ENCODE results near the gene OSGEPL1. TPM values are rescaled to one million over a fixed set of nuclear protein-coding genes. Genes with fewer than 3 reads are reported as not detected.

OSGEPL1 gene
- total and polyA plus RNA-seq, 2 of the 4 experiments (the other 2 are of a cell fraction), result 5.0 to 6.8 TPM

- no peaks in the 10 kb centered on the region for H3K9me1 ChIP-seq (ENCODE audit: insufficient read depth, low read length)
- no peak overlapping the region for H2BK15ac ChIP-seq (ENCODE audit: low read depth, low read length)
- H3K23ac ChIP-seq (ENCODE audit: low read depth, low read length), result no peak overlapping the region
- ATAC-seq (ENCODE audit: low read depth) (no peak), DNase-seq (no peak)
- no peak overlapping the region for H4K5ac ChIP-seq (ENCODE audit: low read depth, low read length)
- H4K8ac ChIP-seq (ENCODE audit: low read depth in 2 of 2, low read length in 2 of 2), result no peak overlapping the region
- H3K4me1 ChIP-seq (ENCODE audit: control insufficient read depth, insufficient read depth, low read length), result no peaks in the 10 kb centered on the region
- H4K91ac ChIP-seq (ENCODE audit: insufficient read depth, low read depth, low read length), result no peak overlapping the region
- H2BK5ac ChIP-seq (ENCODE audit: low read depth, low read length, poor library complexity, severe bottlenecking), result no peak overlapping the region
- no peak overlapping the region for H2BK120ac ChIP-seq (ENCODE audit: low read depth, low read length)
- in situ Hi-C loops (cut with MboI; ENCODE audit: low sequenced_read_pairs), result no loop called here
- no peak overlapping the region for H2AFZ ChIP-seq (replicated peaks; ENCODE audit: low read length, poor library complexity)
- H2AK5ac ChIP-seq (ENCODE audit: low read depth, low read length), result no peak overlapping the region
- ChIA-PET POLR2A (ENCODE audit: unreplicated experiment) (no interaction called here), CTCF (no interaction called here)
- no CpG with 5 or more reads among the region's 5 CpGs for WGBS, 2 experiments (ENCODE audit: extremely low coverage in 2 of 2, insufficient read length in 1 of 2)
- H3K36me3 ChIP-seq (ENCODE audit: control insufficient read depth, insufficient read depth, low read length), result peaks cover 3% of the 10 kb centered on the region; the same call in 1 of the 2 replicates
- H2AK9ac ChIP-seq (replicated peaks; ENCODE audit: low read depth, low read length, poor library complexity), result no peak overlapping the region
- intact Hi-C loops (cut with micrococcal nuclease), result no loop called here
- no peaks in the 10 kb centered on the region for H3K9me3 ChIP-seq (ENCODE audit: control insufficient read depth, insufficient read depth, low read length)
- no peak overlapping the region for H3K18ac ChIP-seq (ENCODE audit: low read depth, low read length)
- H3K4ac ChIP-seq (ENCODE audit: low read depth, low read length), result no peak overlapping the region
- no peaks in the 10 kb centered on the region for H3K27me3 ChIP-seq (ENCODE audit: control insufficient read depth, insufficient read depth, low read length)
- H4K20me1 ChIP-seq (ENCODE audit: insufficient read depth, low read length), result no peaks in the 10 kb centered on the region
- H3K56ac ChIP-seq (ENCODE audit: extremely low read depth, insufficient read depth, low read length), result no peak overlapping the region
- no peak overlapping the region for H3K14ac ChIP-seq (replicated peaks; ENCODE audit: low read depth, low read length)
- no peak overlapping the region for H3K9ac ChIP-seq (ENCODE audit: low read depth, low read length)
- no peaks in the 10 kb centered on the region for H3K79me1 ChIP-seq (ENCODE audit: low read depth in 1 of 2, low read length in 2 of 2)
- H3K4me2 ChIP-seq (ENCODE audit: low read depth, low read length), result no peak overlapping the region
- H2BK20ac ChIP-seq (ENCODE audit: low read depth, low read length), result no peak overlapping the region
- no peak overlapping the region for H3K4me3 ChIP-seq (ENCODE audit: insufficient read depth, low read depth, low read length)
- dilution Hi-C loops (cut with HindIII; ENCODE audit: low sequenced_read_pairs, unreplicated experiment), result no loop called here
- no peak overlapping the region for H3K27ac ChIP-seq (ENCODE audit: insufficient read depth, low read length)
- TF ChIP-seq CHD1 (IDR thresholded peaks at IDR 0.05; ENCODE audit: low read depth, low read length) (no peak), MAZ (IDR thresholded peaks at IDR 0.05; ENCODE audit: borderline replicate concordance, low read depth, low read length) (no peak), CEBPB (IDR thresholded peaks at IDR 0.05; ENCODE audit: low read depth, low read length) (no peak), USF2 (IDR thresholded peaks at IDR 0.05; ENCODE audit: low read depth, low read length) (no peak), RFX5 (IDR thresholded peaks at IDR 0.05; ENCODE audit: low read depth, low read length) (no peak), ELK1 (IDR thresholded peaks at IDR 0.05; ENCODE audit: borderline replicate concordance, low read depth, low read length) (no peak), RAD21 (IDR thresholded peaks at IDR 0.05; ENCODE audit: low read length) (no peak), NFE2L2 (IDR thresholded peaks at IDR 0.05; ENCODE audit: low read depth, low read length) (no peak), MXI1 (IDR thresholded peaks at IDR 0.05; ENCODE audit: borderline replicate concordance, low read depth, low read length) (no peak), SMC3 (IDR thresholded peaks at IDR 0.05; ENCODE audit: low read depth, low read length) (no peak), FOS (IDR thresholded peaks at IDR 0.05; ENCODE audit: low read depth, low read length) (no peak), RCOR1 (IDR thresholded peaks at IDR 0.05; ENCODE audit: insufficient replicate concordance, low read length) (no peak), MAFK (IDR thresholded peaks at IDR 0.05; ENCODE audit: low read depth, low read length) (no peak)
- BruUV-seq (replicated peaks), result no TSS peak
Observed at GRCh38 chr2:189709501-189710221, 52.9 kb downstream of the OSGEPL1 start.

Data from IMR-90 (cell line).